Measurements from ENCODE around the gene ZNF280B. TPM values are rescaled to one million over a fixed set of nuclear protein-coding genes. Genes with fewer than 3 reads are reported as not detected.
"Not testable (repeated sequence)": the region's sequence is repeated elsewhere in the genome, so short reads cannot be mapped to it uniquely, and the experiment has no call there.

Gene ZNF280B
- total and polyA plus RNA-seq, 9 of the 15 experiments (the other 6 are each of a cell fraction or from before 2014, with no cell fraction given) = 7.7 to 29.9 (median 20.0) TPM

DNA sequence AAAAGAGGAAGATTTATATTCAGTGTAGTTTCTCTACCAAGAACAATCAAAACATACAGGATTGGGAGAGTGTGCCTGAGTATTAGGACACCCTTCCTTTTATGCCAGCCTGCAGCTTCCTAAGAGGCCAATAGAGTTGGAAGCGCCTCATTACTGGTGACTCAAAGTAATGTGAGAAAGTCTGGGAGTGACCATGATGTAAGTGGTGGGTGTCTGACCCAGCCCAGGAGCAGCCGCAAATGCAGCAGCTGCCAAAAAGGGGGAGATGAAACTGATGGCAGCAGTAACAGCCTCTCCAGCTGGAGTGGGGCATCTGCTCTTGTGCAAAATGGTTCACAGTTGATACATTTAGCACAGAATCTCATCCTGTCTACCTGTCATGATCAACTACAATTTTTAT, 62.0 kb downstream of the ZNF280B start:
- BruUV-seq (replicated peaks) = no TSS peak

DNA sequence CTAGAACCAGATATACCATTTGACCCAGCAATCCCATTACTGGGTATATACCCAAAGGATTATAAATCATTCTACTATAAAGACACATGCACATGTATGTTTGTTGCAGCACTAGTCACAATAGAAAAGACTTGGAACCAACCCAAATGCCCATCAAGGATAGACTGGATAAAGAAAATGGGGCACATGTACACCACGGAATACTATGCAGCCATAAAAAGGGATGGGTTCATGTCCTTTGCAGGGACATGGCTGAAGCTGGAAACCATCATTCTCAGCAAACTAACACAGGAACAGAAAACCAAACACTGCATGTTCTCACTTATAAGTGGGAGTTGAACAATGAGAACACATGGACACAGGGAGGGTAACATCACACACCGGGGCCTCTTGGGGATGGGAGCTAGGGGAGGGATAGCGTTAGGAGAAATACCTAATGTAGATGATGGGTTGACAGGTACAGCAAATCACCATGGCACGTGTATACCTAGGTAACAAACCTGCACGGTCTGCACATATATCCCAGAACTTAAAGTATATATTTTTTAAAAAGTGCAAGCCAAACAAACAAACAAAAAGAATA, 64.4 kb downstream of the ZNF280B start:
- H4K20me1 ChIP-seq (replicated peaks; ENCODE audit: control insufficient read depth, insufficient read depth, low read length); intact Hi-C loops (cut with micrococcal nuclease); H2AFZ ChIP-seq (ENCODE audit: low read depth, low read length); H3K9ac ChIP-seq (ENCODE audit: insufficient read depth in 1 of 2, low read depth in 2 of 2, low read length in 2 of 2); H3K36me3 ChIP-seq (ENCODE audit: control insufficient read depth, insufficient read depth, low read length); ATAC-seq; H3K4me3 ChIP-seq; BruUV-seq (replicated peaks); H3K4me1 ChIP-seq (replicated peaks in 1 of 2; ENCODE audit: control insufficient read depth in 2 of 2, insufficient read depth in 2 of 2, low read length in 2 of 2); in situ Hi-C loops (cut with MboI); FAIRE-seq; H3K79me2 ChIP-seq (ENCODE audit: control insufficient read depth, insufficient read depth, low read length); DNase-seq (ENCODE audit: extremely low read depth in 1 of 4, low spot score in 3 of 4); H3K9me1 ChIP-seq (ENCODE audit: control insufficient read depth, insufficient read depth, low read length); H3K27ac ChIP-seq (ENCODE audit: extremely low read depth, low read depth, low read length); H3K9me3 ChIP-seq (replicated peaks; ENCODE audit: control insufficient read depth, insufficient read depth, low read depth, low read length); H3K4me2 ChIP-seq (ENCODE audit: insufficient read depth, low read length); TF ChIP-seq NR2C2 (tag; IDR thresholded peaks at IDR 0.05): not testable (repeated sequence)
- peaks cover 25 to 38% of the 10 kb centered on the region in 2 experiments for H3K27me3 ChIP-seq (ENCODE audit: control insufficient read depth in 2 of 2, insufficient read depth in 2 of 2, low read length in 2 of 2)
- ChIA-PET POLR2A (interaction anchor here (0.8 kb wide), 2 partner anchors 15 to 135 kb away, joined by 3 to 7 read pairs; no protein-coding TSS in a partner anchor), CTCF (ENCODE audit: low intra/inter-chr PET ratio) (interaction anchor here (1.2 kb wide), 1 partner anchor 15 kb away, joined by 4 read pairs; no protein-coding TSS in a partner anchor)
- 2% methylated on average over 5 of the region's 5 CpGs for whole genome bisulfite sequencing (ENCODE audit: insufficient coverage, low coverage, missing lambda C conversion rate)
- TF ChIP-seq ADNP (tag; IDR thresholded peaks at IDR 0.05) (peak; percentile 47; the same call in 1 of the 2 replicates), ZNF146 (CRISPR knock-in tag; IDR thresholded peaks at IDR 0.05; ENCODE audit: unreplicated experiment) (peak; percentile 96), OTX1 (CRISPR knock-in tag; IDR thresholded peaks at IDR 0.05) (0 out of 2 replicates have a peak, but pooled peaks have one; percentile 42), NR2C2 (CRISPR knock-in tag; IDR thresholded peaks at IDR 0.05) (0 out of 2 replicates have a peak, but pooled peaks have one; percentile 53), GABPB2 (CRISPR knock-in tag; conservative IDR thresholded peaks at IDR 0.05) (0 out of 2 replicates have a peak, but pooled peaks have one; percentile 72), ARID3B (CRISPR knock-in tag; IDR thresholded peaks at IDR 0.05; ENCODE audit: borderline replicate concordance) (peak; percentile 69; the same call in 1 of the 2 replicates), PHF20 (IDR thresholded peaks at IDR 0.05; ENCODE audit: partially characterized antibody) (peak; percentile 42), MTF1 (CRISPR knock-in tag; IDR thresholded peaks at IDR 0.05; ENCODE audit: borderline replicate concordance) (0 out of 2 replicates have a peak, but pooled peaks have one; percentile 8), ZSCAN32 (CRISPR knock-in tag; IDR thresholded peaks at IDR 0.05) (peak; percentile 22; the same call in 1 of the 2 replicates)

More for the DNA sequence above, 62.0 kb downstream of the ZNF280B start:
- Histone ChIP-seq H3K9me1 (ENCODE audit: control insufficient read depth, insufficient read depth, low read length) (no peaks in the 10 kb centered on the region), H3K9me3 (replicated peaks; ENCODE audit: control insufficient read depth, insufficient read depth, low read depth, low read length) (no peaks in the 10 kb centered on the region), H3K27me3 (ENCODE audit: control insufficient read depth in 2 of 2, insufficient read depth in 2 of 2, low read length in 2 of 2) (peaks cover 14 to 20% of the 10 kb centered on the region in 2 experiments), H3K9ac (ENCODE audit: insufficient read depth in 1 of 2, low read depth in 2 of 2, low read length in 2 of 2) (no peak overlapping the region), H3K4me3 (no peak overlapping the region), H2AFZ (ENCODE audit: low read depth, low read length) (no peak overlapping the region), H3K27ac (ENCODE audit: extremely low read depth, low read depth, low read length) (no peak overlapping the region), H3K4me1 (replicated peaks in 1 of 2; ENCODE audit: control insufficient read depth in 2 of 2, insufficient read depth in 2 of 2, low read length in 2 of 2) (no peaks in the 10 kb centered on the region), H4K20me1 (replicated peaks; ENCODE audit: control insufficient read depth, insufficient read depth, low read length) (no peaks in the 10 kb centered on the region), H3K36me3 (ENCODE audit: control insufficient read depth, insufficient read depth, low read length) (no peaks in the 10 kb centered on the region), H3K4me2 (ENCODE audit: insufficient read depth, low read length) (no peak overlapping the region), H3K79me2 (ENCODE audit: control insufficient read depth, insufficient read depth, low read length) (no peaks in the 10 kb centered on the region)
- in situ Hi-C loops (cut with MboI) = no loop called here
- peak; percentile 25 for TF ChIP-seq TBP (optimal IDR thresholded peaks at IDR 0.05; ENCODE audit: low read depth, low read length)
- TF ChIP-seq, protein P1, sequence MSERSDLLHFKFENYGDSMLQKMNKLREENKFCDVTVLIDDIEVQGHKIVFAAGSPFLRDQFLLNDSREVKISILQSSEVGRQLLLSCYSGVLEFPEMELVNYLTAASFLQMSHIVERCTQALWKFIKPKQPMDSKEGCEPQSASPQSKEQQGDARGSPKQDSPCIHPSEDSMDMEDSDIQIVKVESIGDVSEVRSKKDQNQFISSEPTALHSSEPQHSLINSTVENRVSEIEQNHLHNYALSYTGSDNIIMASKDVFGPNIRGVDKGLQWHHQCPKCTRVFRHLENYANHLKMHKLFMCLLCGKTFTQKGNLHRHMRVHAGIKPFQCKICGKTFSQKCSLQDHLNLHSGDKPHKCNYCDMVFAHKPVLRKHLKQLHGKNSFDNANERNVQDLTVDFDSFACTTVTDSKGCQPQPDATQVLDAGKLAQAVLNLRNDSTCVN (CRISPR knock-in tag; IDR thresholded peaks at IDR 0.05) = no peak
- WGBS (ENCODE audit: insufficient coverage, low coverage, missing lambda C conversion rate) = 0% methylated on average over 2 of the region's 2 CpGs
- DNase-seq (ENCODE audit: extremely low read depth in 1 of 4, low spot score in 3 of 4) (peak in 1 of 4 experiments; percentile 32), ATAC-seq (peak; percentile 43), FAIRE-seq (no peak)
- CTCF ChIA-PET (ENCODE audit: low intra/inter-chr PET ratio) = interaction anchor here (0.7 to 1.4 kb wide), 3 partner anchors 15 to 752 kb away, joined by 3 to 4 read pairs (median 3); no protein-coding TSS in a partner anchor
- intact Hi-C loops (cut with micrococcal nuclease) = no loop called here
- POLR2A ChIA-PET = interaction anchor here (1.0 to 5.0 kb wide), 5 partner anchors 10 to 154 kb away, joined by 3 to 37 read pairs (median 5); no protein-coding TSS in a partner anchor

Measured in K562 (cell line).